ENCODE data around the gene COX6B1.
"Not testable (repeated sequence)": the region's sequence is repeated elsewhere in the genome, so short reads cannot be mapped to it uniquely, and the experiment has no call there.

COX6B1 gene

GRCh38 chr19:35675589-35676140 lies 27.5 kb downstream of the COX6B1 start:
- H2AFZ ChIP-seq (ENCODE audit: low read length): no peak overlapping the region
- no peaks in the 10 kb centered on the region for H3K36me3 ChIP-seq (replicated peaks; ENCODE audit: insufficient read depth, low read length)
- H3K4me1 ChIP-seq (ENCODE audit: low read length): no peaks in the 10 kb centered on the region
- TF ChIP-seq EZH2 (optimal IDR thresholded peaks at IDR 0.05; ENCODE audit: low read depth, low read length): no peak
- TF ChIP-seq CTCF (IDR thresholded peaks at IDR 0.05; ENCODE audit: low read length): no peak
- no peak for TF ChIP-seq EZH2phosphoT487 (IDR thresholded peaks at IDR 0.05; ENCODE audit: low read length)
- peaks cover 76% of the 10 kb centered on the region for H3K27me3 ChIP-seq (replicated peaks; ENCODE audit: insufficient read depth, low read length)
- H3K9me3 ChIP-seq (replicated peaks; ENCODE audit: insufficient read depth, low read length): no peaks in the 10 kb centered on the region
- no peak overlapping the region for H3K9ac ChIP-seq (ENCODE audit: low read length)
- no peak overlapping the region for H3K27ac ChIP-seq (ENCODE audit: low read length)
- no peak overlapping the region for H3K4me3 ChIP-seq (ENCODE audit: low read length)
- DNase-seq: no peak
- no peaks in the 10 kb centered on the region for H4K20me1 ChIP-seq (ENCODE audit: insufficient read depth, low read length)
- H3K4me2 ChIP-seq (ENCODE audit: low read depth, low read length): no peak overlapping the region
- H3F3A ChIP-seq (ENCODE audit: insufficient read depth, low read length): no peaks in the 10 kb centered on the region
- no peaks in the 10 kb centered on the region for H3K79me2 ChIP-seq (ENCODE audit: low read length)
- no peaks in the 10 kb centered on the region for H3K9me2 ChIP-seq (replicated peaks; ENCODE audit: insufficient read depth, low read length)

GRCh38 chr19:35689836-35690235 lies 41.7 kb downstream of the COX6B1 start:
- H3K4me2 ChIP-seq (ENCODE audit: low read depth, low read length): no peak overlapping the region
- no peak for TF ChIP-seq EZH2phosphoT487 (IDR thresholded peaks at IDR 0.05; ENCODE audit: low read length)
- TF ChIP-seq CTCF (IDR thresholded peaks at IDR 0.05; ENCODE audit: low read length): no peak
- no peak for TF ChIP-seq EZH2 (optimal IDR thresholded peaks at IDR 0.05; ENCODE audit: low read depth, low read length)
- no peaks in the 10 kb centered on the region for H3K79me2 ChIP-seq (ENCODE audit: low read length)

GRCh38 chr19:35691106-35691505 lies 43.0 kb downstream of the COX6B1 start:
- not testable (repeated sequence) for H3K4me3 ChIP-seq (ENCODE audit: low read length); H4K20me1 ChIP-seq (ENCODE audit: insufficient read depth, low read length); H3F3A ChIP-seq (ENCODE audit: insufficient read depth, low read length); H3K79me2 ChIP-seq (ENCODE audit: low read length); H3K27ac ChIP-seq (ENCODE audit: low read length); H2AFZ ChIP-seq (ENCODE audit: low read length); H3K4me2 ChIP-seq (ENCODE audit: low read depth, low read length); H3K9me3 ChIP-seq (replicated peaks; ENCODE audit: insufficient read depth, low read length); H3K36me3 ChIP-seq (replicated peaks; ENCODE audit: insufficient read depth, low read length); H3K9ac ChIP-seq (ENCODE audit: low read length); DNase-seq; H3K9me2 ChIP-seq (replicated peaks; ENCODE audit: insufficient read depth, low read length); H3K4me1 ChIP-seq (ENCODE audit: low read length)
- peaks cover 19% of the 10 kb centered on the region for H3K27me3 ChIP-seq (replicated peaks; ENCODE audit: insufficient read depth, low read length)

More at GRCh38 chr19:35689836-35690235, 41.7 kb downstream of the COX6B1 start:
- Histone ChIP-seq H2AFZ (ENCODE audit: low read length) (no peak overlapping the region), H3K9ac (ENCODE audit: low read length) (no peak overlapping the region), H3K9me2 (replicated peaks; ENCODE audit: insufficient read depth, low read length) (no peaks in the 10 kb centered on the region), H3K9me3 (replicated peaks; ENCODE audit: insufficient read depth, low read length) (no peaks in the 10 kb centered on the region), H3F3A (ENCODE audit: insufficient read depth, low read length) (no peaks in the 10 kb centered on the region), H4K20me1 (ENCODE audit: insufficient read depth, low read length) (no peaks in the 10 kb centered on the region), H3K27me3 (replicated peaks; ENCODE audit: insufficient read depth, low read length) (peaks cover 19% of the 10 kb centered on the region), H3K36me3 (replicated peaks; ENCODE audit: insufficient read depth, low read length) (no peaks in the 10 kb centered on the region), H3K27ac (ENCODE audit: low read length) (no peak overlapping the region), H3K4me1 (ENCODE audit: low read length) (no peaks in the 10 kb centered on the region), H3K4me3 (ENCODE audit: low read length) (no peak overlapping the region)
- no peak for DNase-seq

GRCh38 chr19:35692010-35692409 lies 43.9 kb downstream of the COX6B1 start:
- Histone ChIP-seq H3K27ac (ENCODE audit: low read length) (no peak overlapping the region), H3K4me3 (ENCODE audit: low read length) (no peak overlapping the region), H3K4me1 (ENCODE audit: low read length) (0 out of 2 replicates have a peak, but pooled peaks cover 4% of the 10 kb centered on the region), H3K79me2 (ENCODE audit: low read length) (no peaks in the 10 kb centered on the region), H3K27me3 (replicated peaks; ENCODE audit: insufficient read depth, low read length) (peaks cover 19% of the 10 kb centered on the region), H2AFZ (ENCODE audit: low read length) (no peak overlapping the region), H3K9me3 (replicated peaks; ENCODE audit: insufficient read depth, low read length) (no peaks in the 10 kb centered on the region), H3K4me2 (ENCODE audit: low read depth, low read length) (no peak overlapping the region), H3F3A (ENCODE audit: insufficient read depth, low read length) (0 out of 2 replicates have a peak, but pooled peaks cover 5% of the 10 kb centered on the region), H3K9ac (ENCODE audit: low read length) (no peak overlapping the region), H3K9me2 (replicated peaks; ENCODE audit: insufficient read depth, low read length) (no peaks in the 10 kb centered on the region), H3K36me3 (replicated peaks; ENCODE audit: insufficient read depth, low read length) (no peaks in the 10 kb centered on the region), H4K20me1 (ENCODE audit: insufficient read depth, low read length) (no peaks in the 10 kb centered on the region)
- no peak for DNase-seq
- TF ChIP-seq EZH2 (optimal IDR thresholded peaks at IDR 0.05; ENCODE audit: low read depth, low read length): no peak
- no peak for TF ChIP-seq EZH2phosphoT487 (IDR thresholded peaks at IDR 0.05; ENCODE audit: low read length)
- no peak for TF ChIP-seq CTCF (IDR thresholded peaks at IDR 0.05; ENCODE audit: low read length)
